SK-N-MC (cell line): Measurements from ENCODE around the gene WFDC5.

ENCODE experiments used
- EZH2 ChIP-seq: fragments of 200-600 bp; sonication (generic); IDR thresholded peaks from one replicate; pipeline ENCODE4 v1.6.1; 2017; ENCODE audit warnings: antibody characterized with exemption
- POLR2AphosphoS5 ChIP-seq: IDR thresholded peaks from 2 replicates; pipeline ENCODE4 v1.6.1; 2012; ENCODE audit warnings: mild to moderate bottlenecking, low read depth, low read length, borderline replicate concordance

- no peak for TF ChIP-seq EZH2
- TF ChIP-seq POLR2AphosphoS5 = no peak
Observed at GRCh38 chr20:45082468-45082867, 32.5 kb downstream of the WFDC5 start.
